ENCODE results near the gene ZMYND8. TPM values are rescaled to one million over a fixed set of nuclear protein-coding genes. Genes with fewer than 3 reads are reported as not detected.

The ZMYND8 gene
- total RNA-seq, 1 donor from 2014 or later, result 18.6 TPM

DNA sequence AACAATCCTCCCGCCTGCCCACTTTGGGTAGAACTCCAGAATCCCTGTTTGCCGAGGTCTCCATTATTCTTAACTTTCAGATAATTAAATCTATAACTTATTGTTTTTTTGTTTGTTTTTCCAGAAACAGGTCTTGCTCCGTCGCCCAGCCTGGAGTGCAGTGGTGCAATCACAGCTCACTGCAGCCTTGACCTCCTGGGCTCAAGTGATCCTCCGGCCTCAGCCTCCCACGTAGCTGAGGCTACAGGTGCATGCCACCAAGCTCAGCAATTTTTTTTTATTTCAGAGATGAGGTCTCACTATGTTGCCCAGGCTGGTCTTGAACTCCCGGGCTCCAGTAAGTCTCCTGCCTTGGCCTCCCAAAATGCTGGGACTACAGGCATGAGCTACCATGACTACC, 28.8 kb downstream of the ZMYND8 start:
- H3K4me3 ChIP-seq (ENCODE audit: low read depth, low read length), result no peak overlapping the region
- no peak for TF ChIP-seq CTCF (conservative IDR thresholded peaks at IDR 0.05; ENCODE audit: low read depth, low read length)
- DNase-seq (ENCODE audit: low read depth), result no peak

DNA sequence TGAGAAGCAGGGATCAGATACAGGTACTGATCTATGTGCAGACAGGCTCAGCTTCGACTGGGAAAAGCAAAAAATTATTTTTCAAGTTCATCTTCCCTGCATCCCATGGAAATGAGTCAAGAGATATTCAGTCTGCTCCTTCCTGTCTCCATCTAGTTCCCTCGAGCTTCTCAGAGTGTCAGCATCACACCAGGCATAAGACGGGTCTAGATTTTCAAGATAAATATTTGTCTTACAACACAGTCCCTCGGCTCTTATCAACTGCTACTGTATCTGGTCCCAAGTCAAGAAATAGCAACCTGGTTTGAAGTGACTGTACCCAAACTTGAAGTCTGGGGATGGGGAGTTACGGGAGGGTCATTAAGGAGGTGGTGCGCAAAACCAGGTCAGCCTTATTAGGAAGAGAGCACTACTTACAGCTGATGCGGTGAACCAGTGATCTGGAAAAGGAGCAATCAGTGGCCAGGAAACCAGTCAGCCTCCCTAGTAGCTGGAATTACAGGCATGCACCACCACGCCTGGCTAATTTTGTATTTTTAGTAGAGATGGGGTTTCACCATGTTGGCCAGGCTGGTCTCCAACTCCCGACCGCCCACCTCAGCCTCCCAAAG, 29.7 kb downstream of the ZMYND8 start:
- TF ChIP-seq CTCF (conservative IDR thresholded peaks at IDR 0.05; ENCODE audit: low read depth, low read length), result no peak
- DNase-seq (ENCODE audit: low read depth), result no peak
- no peak overlapping the region for H3K4me3 ChIP-seq (ENCODE audit: low read depth, low read length)

DNA sequence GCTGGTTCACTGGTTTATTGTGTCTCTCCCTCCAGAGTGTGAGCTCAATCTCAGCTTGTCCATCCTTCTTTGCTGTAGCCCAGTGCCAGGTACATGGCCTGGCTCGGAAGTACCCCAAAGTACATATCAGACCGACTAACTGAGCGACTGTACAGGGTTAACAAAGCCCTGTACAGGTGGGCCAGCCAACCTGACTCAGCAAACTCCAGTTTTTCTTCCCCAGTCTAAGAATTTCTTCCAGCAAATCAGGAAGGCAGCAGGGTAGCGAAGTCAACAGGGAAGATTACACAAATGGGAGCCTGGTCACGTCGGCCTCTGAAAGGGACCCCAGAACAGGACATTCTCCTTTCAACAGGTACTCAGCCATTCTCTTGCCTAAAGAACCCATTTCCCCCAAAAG, 31.3 kb downstream of the ZMYND8 start:
- no peak for DNase-seq (ENCODE audit: low read depth)
- H3K4me3 ChIP-seq (ENCODE audit: low read depth, low read length), result no peak overlapping the region
- no peak for TF ChIP-seq CTCF (conservative IDR thresholded peaks at IDR 0.05; ENCODE audit: low read depth, low read length)

- no peak overlapping the region for H3K4me3 ChIP-seq (ENCODE audit: low read depth, low read length)
- DNase-seq (ENCODE audit: low read depth), result no peak
- no peak for TF ChIP-seq CTCF (conservative IDR thresholded peaks at IDR 0.05; ENCODE audit: low read depth, low read length)
Measured at GRCh38 chr20:47320990-47321805, 35.3 kb downstream of the ZMYND8 start.

GRCh38 chr20:47319517-47320252, 36.8 kb downstream of the ZMYND8 start:
- no peak for DNase-seq (ENCODE audit: low read depth)
- H3K4me3 ChIP-seq (ENCODE audit: low read depth, low read length), result peak overlapping the region; percentile 14
- TF ChIP-seq CTCF (conservative IDR thresholded peaks at IDR 0.05; ENCODE audit: low read depth, low read length), result no peak

DNA sequence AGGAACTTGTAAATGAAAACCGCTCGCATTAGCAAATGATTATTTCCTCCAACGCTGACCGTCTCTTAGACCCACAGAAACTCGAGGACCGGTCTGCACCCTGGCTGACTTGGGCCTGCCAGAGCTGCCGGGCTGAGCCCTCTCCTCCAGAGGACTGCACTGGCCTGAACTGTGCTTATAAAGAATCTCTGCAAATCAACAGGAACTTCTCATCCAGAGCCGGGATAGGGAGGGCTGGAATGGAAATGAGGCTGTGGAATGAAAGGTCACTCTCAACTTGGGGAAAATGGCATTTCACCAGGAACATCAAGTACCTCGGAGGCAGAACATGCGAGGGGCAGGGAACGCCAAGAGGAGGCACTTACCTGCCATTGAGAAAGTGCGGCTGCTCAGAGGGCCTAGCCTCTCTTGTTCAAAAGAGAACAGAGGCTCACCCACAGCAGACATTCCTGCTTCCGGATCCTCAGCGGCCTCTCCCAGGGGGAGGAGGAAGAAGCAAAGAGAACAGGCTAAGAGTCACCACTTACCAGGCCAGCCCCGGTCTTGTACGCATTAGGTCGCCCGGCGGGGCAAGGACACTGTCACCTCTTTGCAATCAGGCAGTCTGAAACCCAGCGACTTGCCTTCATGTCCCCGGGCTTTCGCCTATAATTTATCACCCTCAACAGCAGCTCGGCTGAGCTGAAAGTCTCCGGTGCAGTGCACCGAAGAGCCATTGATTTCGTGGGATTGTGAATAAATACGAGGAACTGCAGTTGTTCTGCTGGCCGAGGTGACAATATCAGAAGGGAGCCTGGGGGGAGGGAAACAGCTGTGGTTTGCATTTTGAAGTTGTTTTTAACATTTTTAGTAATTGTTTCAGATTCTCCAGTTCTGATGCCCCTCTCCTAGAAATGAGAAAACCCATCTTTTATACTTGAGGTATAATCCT, 37.6 kb downstream of the ZMYND8 start:
- DNase-seq (ENCODE audit: low read depth), result no peak
- TF ChIP-seq CTCF (conservative IDR thresholded peaks at IDR 0.05; ENCODE audit: low read depth, low read length), result no peak
- H3K4me3 ChIP-seq (ENCODE audit: low read depth, low read length), result peak overlapping the region; percentile 14

All from epithelial cell of proximal tubule (primary cell).